Effector CD4-positive, alpha-beta T cell (primary cell): ENCODE data around the gene TBX6.
"Not testable (repeated sequence)": the region's sequence is repeated elsewhere in the genome, so short reads cannot be mapped to it uniquely, and the experiment has no call there.

Experiments used
- DNase-seq: peaks from one replicate; pipeline ENCODE4 v3.0.0-alpha.2; 2020

TBX6 gene

GRCh38 chr16:30065102-30065942 is 26.4 kb downstream of the TBX6 start, which contains the start of gene ALDOA:
Gene ALDOA (plus strand): TSS chr16:30065760. CDS start chr16:30066898, 1,138 bp downstream.
- DNase-seq = peak; percentile 90

DNA sequence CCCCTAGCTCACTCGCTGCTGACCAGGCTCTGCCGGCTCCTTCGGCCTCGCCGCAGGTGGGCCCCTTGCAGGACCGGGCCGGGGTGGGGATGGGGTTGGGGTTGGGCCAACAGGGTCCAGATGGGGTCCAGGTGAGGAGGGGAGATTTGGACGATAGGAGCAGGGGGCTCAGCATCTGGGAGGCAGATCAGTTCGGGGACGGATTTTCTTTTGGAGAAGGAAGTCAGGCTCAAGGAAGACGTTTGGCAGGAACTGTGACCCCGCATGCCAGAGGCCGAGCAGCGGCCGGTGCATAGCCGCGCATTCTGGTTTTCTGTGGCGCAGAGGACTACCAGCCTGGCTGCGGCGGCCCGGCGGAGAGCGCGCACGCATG is 27.0 kb downstream of the TBX6 start:
- DNase-seq = no peak

- DNase-seq = peak; percentile 46
Measured at GRCh38 chr16:30063893-30064728, 27.6 kb downstream of the TBX6 start.

- DNase-seq = no peak
Measured at GRCh38 chr16:30063278-30063892, 28.3 kb downstream of the TBX6 start.

DNA sequence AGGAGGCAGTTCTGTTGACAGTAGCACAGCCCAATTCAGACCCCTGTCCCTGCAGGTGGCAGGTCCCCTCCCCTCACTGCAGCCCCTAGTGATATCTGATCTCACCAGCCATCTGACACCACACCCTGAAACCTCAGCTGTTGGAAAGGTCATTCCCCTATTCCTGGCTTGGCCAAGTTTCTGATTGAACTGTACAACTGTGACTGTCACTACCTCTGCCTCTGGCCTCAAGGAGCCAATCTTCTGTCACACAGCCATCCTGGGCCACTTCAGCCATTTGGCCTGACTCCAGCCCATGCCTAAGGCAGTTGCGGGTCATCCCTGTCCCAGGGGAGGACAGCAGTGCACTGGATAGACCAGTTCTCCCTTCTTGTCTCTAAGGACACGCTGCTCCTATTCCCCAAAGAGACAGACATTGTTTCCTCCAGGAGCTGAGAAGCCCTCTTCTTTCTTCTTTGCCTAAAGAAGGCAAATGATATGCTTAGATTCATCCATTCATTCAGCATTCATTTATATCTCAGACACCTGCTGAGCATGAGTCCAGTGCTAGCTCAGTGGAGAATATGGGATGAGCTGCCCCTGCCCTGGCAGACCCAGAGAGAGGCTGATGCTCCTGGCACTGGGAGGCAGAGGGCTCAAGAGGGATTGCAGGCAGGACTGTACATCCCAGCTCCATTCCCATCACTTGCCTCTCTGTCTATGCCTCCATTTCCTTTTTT is 30.7 kb downstream of the TBX6 start:
- DNase-seq = no peak

DNA sequence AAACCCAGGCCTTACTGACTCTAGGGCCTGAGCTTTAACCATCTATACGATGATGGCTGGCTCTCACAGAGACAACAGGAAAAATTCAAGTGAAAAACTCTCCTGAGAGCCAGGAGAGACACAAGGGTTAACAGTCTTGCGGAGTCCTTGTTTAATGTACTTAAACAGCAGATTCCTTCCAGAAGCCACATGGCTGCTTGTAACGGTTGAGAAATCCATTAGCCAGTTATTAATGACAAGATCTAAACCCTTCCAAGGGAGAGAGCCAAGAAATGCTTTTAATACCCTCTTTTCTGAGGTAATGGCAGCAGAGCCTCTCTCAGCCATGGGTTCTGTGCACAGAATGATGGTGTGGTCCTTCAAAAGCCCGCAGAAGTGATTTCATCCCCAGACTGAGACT is 31.4 kb downstream of the TBX6 start:
- DNase-seq = no peak

- DNase-seq = no peak
Measured at GRCh38 chr16:30054959-30055553, 36.7 kb downstream of the TBX6 start.

- no peak for DNase-seq
Measured at GRCh38 chr16:30054451-30054850, 37.3 kb downstream of the TBX6 start.

DNA sequence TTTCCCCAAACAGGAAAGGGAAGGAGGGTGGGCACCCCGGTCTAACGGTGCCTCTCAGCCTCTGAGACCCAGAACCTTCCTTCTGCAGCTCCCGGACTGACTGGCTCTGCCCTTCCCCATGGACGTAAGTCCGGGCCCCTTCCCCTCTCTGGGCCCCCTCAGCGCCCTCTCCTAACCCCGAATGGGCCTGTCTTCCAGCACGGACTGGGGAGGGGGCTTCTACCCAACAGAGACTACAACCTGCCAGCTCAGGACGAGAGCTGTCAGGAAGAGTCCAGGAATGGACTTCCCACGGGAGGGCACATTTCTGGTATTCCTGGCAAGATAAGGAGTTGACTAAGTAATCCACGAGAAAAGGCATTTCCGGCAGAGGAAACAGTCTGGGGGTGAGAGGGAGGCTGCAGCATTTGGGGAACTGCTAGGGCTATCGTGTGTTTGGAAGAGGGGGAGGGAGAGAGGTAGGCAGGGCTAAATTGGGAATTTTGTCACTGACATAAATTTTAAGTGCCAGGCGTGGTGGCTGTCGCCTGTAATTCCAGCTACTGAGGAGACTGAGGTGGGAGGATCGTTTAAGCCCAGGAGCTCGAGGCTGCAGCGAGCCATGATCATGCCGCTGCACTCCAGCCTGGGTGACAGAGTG is 38.2 kb downstream of the TBX6 start:
- DNase-seq = no peak

DNA sequence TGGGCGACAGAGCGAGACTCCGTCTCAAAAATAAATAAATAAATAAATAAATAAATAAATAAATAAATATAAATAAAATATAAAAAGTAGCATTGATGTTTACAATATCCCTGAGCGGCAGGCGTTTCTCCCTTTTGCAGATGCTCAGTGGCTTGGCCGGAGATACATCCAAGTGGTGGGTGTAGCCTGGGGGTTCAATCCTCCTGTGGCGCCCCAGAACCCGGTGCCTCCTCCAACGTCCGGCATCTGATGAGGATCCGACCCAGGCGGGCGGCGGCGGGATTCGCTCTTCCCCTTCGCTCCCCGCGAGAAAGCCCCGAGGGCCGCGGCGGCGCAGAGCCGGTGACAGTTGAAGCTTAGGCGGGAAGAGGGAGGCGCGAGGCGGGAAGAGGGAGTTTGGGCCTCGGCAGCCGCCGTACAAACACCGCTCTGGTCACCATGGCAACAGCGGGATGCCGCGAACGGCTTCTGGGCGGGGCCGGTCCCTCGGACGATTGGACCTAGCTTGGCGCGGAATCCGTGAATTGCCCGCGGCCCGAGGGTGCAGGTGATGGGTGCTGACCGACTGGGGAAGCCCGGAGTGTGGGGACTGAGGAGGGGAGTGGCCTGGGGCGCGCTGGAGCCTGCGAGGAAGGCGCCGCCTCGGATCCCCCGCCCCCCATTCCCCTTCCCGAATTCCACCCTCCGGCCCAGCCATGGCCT is 38.9 kb downstream of the TBX6 start:
- DNase-seq = peak; percentile 78

DNA sequence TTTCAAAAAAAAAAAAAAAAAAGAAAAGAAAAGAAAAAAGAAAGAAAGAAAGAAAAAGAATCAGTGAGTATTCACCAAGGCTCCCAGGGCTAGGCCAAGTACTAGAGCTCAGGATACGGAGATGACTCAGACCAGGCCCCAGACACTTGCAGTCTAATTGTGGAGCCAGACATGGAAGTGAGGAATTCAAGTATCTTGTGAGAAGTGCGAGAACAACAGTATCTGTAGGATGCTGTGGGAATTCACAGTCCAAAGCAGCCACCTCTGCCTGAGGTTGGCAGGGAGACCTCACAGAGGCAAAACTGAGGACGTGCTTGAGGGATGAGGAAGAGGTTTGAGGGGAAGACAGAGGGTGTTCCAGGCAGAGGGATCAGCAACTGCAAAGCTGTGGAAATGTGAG is 40.2 kb downstream of the TBX6 start:
- no peak for DNase-seq

DNA sequence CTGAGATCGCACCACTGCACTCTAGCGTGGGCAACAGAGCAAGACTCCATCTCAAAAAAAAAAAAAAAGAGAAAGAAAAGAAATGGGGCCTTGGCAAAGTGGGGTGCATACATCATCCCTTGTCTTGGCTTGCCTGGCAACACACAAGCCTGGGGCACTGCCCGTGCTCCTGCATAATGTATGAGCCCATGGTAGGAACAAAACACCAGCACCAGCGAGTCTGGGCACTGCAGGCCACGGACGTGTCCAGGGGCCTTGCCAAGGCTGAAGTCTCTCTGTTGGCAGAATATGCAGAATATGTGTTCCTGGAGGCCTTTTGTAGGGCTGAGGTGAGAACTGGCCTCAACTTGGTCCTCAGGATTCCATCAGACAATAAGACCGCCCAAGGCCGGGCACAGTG is 41.9 kb downstream of the TBX6 start:
- DNase-seq = no peak

GRCh38 chr16:30046588-30046987 is 45.1 kb downstream of the TBX6 start:
- no peak for DNase-seq

GRCh38 chr16:30046178-30046577 is 45.5 kb downstream of the TBX6 start:
- DNase-seq = no peak

DNA sequence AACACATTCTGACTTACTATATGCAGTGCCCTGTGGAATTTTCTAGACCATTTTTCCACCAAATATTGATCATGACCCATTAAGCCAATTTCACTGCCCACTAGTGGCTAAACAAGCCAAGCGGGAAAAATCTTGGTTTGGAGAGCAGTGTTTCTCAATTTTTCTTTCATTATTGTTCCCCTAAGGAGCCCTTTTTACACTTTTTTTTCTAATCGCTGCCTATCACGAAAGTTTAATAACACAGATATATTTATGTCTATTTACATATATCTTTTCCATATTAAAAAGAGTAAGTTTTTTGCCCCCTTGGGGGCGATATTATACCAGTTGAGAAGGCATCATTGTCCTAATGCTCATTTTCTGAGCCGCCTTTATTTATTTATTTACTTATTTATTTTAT is 49.9 kb downstream of the TBX6 start:
- no peak for DNase-seq

DNA sequence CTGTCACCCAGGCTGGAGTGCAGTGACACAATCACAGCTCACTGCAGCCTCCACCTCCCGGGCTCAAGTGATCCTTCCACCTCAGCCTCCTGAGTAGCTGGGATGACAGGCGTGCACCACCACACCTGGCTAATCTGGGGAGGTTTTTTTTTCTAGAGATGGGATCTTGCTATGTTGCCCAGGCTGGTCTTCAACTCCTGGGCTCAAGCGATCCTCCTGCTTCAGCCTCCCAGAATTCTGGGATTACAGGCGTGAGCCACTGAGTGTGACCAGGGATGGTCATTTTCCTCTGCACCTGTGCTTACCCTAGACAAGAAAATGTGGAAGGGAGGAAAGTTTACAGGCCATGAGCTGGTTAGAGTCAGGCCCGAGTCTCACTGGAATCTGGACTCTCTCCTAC is 51.0 kb downstream of the TBX6 start:
- not testable (repeated sequence) for DNase-seq

DNA sequence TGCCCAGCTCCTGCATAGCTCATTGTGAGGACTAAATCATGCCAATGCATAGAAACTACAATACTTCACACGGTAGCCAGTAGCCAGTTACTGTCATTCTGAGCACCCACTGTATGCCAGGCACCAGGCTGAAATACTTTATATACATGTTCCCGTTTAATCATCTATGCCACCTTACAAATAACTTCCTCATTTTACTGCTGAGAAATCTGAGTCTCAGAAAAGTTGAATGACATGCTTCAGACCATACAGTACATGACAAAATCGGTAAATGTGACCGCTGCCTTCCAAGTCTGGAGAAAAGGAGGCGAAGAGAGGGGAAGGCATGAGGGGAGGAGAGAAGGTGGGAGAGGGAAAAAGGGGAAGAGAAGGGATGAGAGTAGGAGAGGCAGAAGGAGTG is 51.5 kb downstream of the TBX6 start:
- no peak for DNase-seq
